OCI-LY3 (cell line): ENCODE measurements around the gene HIPK4.
A peak's percentile ranks its signal among the peaks of the same experiment; 100 is the strongest.

Source experiments
- H2AFZ ChIP-seq: fragments of 200-600, 300-600 bp; shearing (Covaris generic); 2 replicates; pipeline ENCODE4 v1.6.0; 2014; ENCODE audit warnings: antibody characterized with exemption, low read depth, low read length
- H3K27ac ChIP-seq: fragments of 200-600, 300-600 bp; sonication (generic); 2 replicates; pipeline ENCODE4 v1.5.1; 2014; ENCODE audit warnings: mild to moderate bottlenecking, low read length, moderate library complexity, mixed read lengths
- H3K27me3 ChIP-seq: fragments of 200-600, 300-600 bp; sonication (generic); 2 replicates; pipeline ENCODE4 v1.6.1; 2014; ENCODE audit warnings: low read depth, low read length, mixed read lengths
- H3K36me3 ChIP-seq: fragments of 200-600, 300-600 bp; sonication (generic); replicated peaks from 2 replicates; pipeline ENCODE3; 2014; ENCODE audit warnings: low read depth, low read length, mixed read lengths
- H3K4me1 ChIP-seq: fragments of 300-600, 200-600 bp; sonication (generic); 2 replicates; pipeline ENCODE4 v1.6.1; 2014; ENCODE audit warnings: low read length, mixed read lengths
- H3K4me2 ChIP-seq: fragments of 200-600, 300-600 bp; sonication (generic); 2 replicates; pipeline ENCODE4 v1.6.1; 2014; ENCODE audit warnings: low read length, mixed read lengths
- H3K4me3 ChIP-seq: fragments of 300-600, 200-600 bp; sonication (generic); 2 replicates; pipeline ENCODE4 v1.5.1; 2014; ENCODE audit warnings: antibody characterized with exemption, mild to moderate bottlenecking, low read length, moderate library complexity
- H3K79me2 ChIP-seq: fragments of 300-600, 200-600 bp; shearing (Covaris generic); 2 replicates; pipeline ENCODE4 v1.6.1; 2014; ENCODE audit warnings: mild to moderate bottlenecking, low read length, mixed read lengths
- H3K9ac ChIP-seq: fragments of 300-600, 200-600 bp; shearing (Covaris generic); 2 replicates; pipeline ENCODE4 v1.6.0; 2014; ENCODE audit warnings: mild to moderate bottlenecking, low read length, moderate library complexity
- H3K9me3 ChIP-seq: fragments of 200-600, 300-600 bp; shearing (Covaris generic); 2 replicates; pipeline ENCODE4 v1.6.1; 2014; ENCODE audit warnings: low read length, mixed read lengths; ENCODE audit not compliant: insufficient read depth
- H4K20me1 ChIP-seq: fragments of 200-600, 300-600 bp; sonication (generic); 2 replicates; pipeline ENCODE4 v1.6.1; 2016; ENCODE audit warnings: low read length, mixed read lengths; ENCODE audit not compliant: insufficient read depth
- CTCF ChIP-seq: fragments of 200-600, 300-600 bp; sonication (generic); IDR thresholded peaks from 2 replicates; pipeline ENCODE4 v1.5.1; 2014; ENCODE audit warnings: antibody characterized with exemption, low read length, low read depth
- EZH2phosphoT487 ChIP-seq: fragments of 200-600 bp; shearing (Covaris generic); IDR thresholded peaks from 2 replicates; pipeline ENCODE4 v1.6.1; 2018; ENCODE audit warnings: antibody characterized with exemption, mixed run types, low read depth

HIPK4 gene

GRCh38 chr19:40348125-40348913 lies 41.7 kb downstream of the HIPK4 start, which contains the start of the genes C19orf47 and PLD3:
C19orf47 (minus strand) TSS chr19:40348397; CDS start chr19:40341857, 6,540 bp downstream.
PLD3 (plus strand) TSS chr19:40348695; CDS start chr19:40366484, 17,789 bp downstream.
- Histone ChIP-seq H4K20me1 (peaks cover 3% of the 10 kb centered on the region; the same call in 1 of the 2 replicates), H3K9ac (peak within 1 kb of the TSS; percentile 69), H3K79me2 (peaks cover 20% of the 10 kb centered on the region), H2AFZ (peak within 1 kb of the TSS; percentile 2; the same call in 1 of the 2 replicates), H3K4me3 (peak within 1 kb of the TSS; percentile 82), H3K4me1 (peaks cover 14% of the 10 kb centered on the region), H3K9me3 (no peaks in the 10 kb centered on the region), H3K27me3 (no peaks in the 10 kb centered on the region), H3K4me2 (peak within 1 kb of the TSS; percentile 84), H3K27ac (peak within 1 kb of the TSS; percentile 5), H3K36me3 (peaks cover 2% of the 10 kb centered on the region)
- no peak for TF ChIP-seq EZH2phosphoT487
- no peak for TF ChIP-seq CTCF

- Histone ChIP-seq H3K79me2 (peaks cover 24% of the 10 kb centered on the region), H3K4me3 (no peak overlapping the region), H3K36me3 (peaks cover 2% of the 10 kb centered on the region), H3K4me1 (peaks cover 14% of the 10 kb centered on the region), H2AFZ (no peak overlapping the region), H3K4me2 (no peak overlapping the region), H3K27ac (no peak overlapping the region), H4K20me1 (peaks cover 12% of the 10 kb centered on the region), H3K9ac (no peak overlapping the region), H3K27me3 (no peaks in the 10 kb centered on the region), H3K9me3 (no peaks in the 10 kb centered on the region)
- TF ChIP-seq EZH2phosphoT487 (no peak), CTCF (no peak)
These were observed 45.6 kb downstream of the HIPK4 start for GRCh38 chr19:40344422-40344821.

- Histone ChIP-seq H2AFZ (no peak overlapping the region), H3K27me3 (no peaks in the 10 kb centered on the region), H3K27ac (no peak overlapping the region), H3K4me3 (no peak overlapping the region), H3K79me2 (peaks cover 17% of the 10 kb centered on the region), H4K20me1 (peaks cover 20% of the 10 kb centered on the region), H3K4me2 (no peak overlapping the region), H3K4me1 (peaks cover 17% of the 10 kb centered on the region), H3K9me3 (no peaks in the 10 kb centered on the region), H3K9ac (no peak overlapping the region), H3K36me3 (peaks cover 2% of the 10 kb centered on the region)
- TF ChIP-seq EZH2phosphoT487 (no peak), CTCF (no peak)
These were observed 47.2 kb downstream of the HIPK4 start for GRCh38 chr19:40342644-40343311.
